Psoas muscle (tissue), 8 donors: ENCODE measurements around the gene WDR48. TPM values are rescaled to one million over a fixed set of nuclear protein-coding genes. Genes with fewer than 3 reads are reported as not detected.

Source experiments
- ATAC-seq, 4 donors: fragments of 200-7000 bp; cut with Tn5 transposase; one replicate each; pipeline ENCODE4 v1.9.1; 2020; ENCODE audit warnings: moderate library complexity in 3 of 4, mild to moderate bottlenecking in 2 of 4
- DNase-seq, 2 donors: peaks; one replicate each; pipeline ENCODE4 v3.0.0-alpha.2; 2020
- H3K27ac ChIP-seq: fragments of 200-600 bp; one replicate; pipeline ENCODE4 v1.8.0; 2022
- H3K27me3 ChIP-seq, 3 donors: fragments of 200-600 bp in 1 of 3; one replicate each; pipeline versions ENCODE4 v1.6.1 to v1.8.0; 2013 to 2022; ENCODE audit warnings: low read length in 2 of 3, mild to moderate bottlenecking in 2 of 3, moderate library complexity in 1 of 3; ENCODE audit not compliant: insufficient read depth in 3 of 3
- H3K36me3 ChIP-seq, 2 donors: fragments of 200-600 bp in 1 of 2; one replicate each; pipeline versions ENCODE4 v1.6.1 to v1.8.0; 2013 to 2022; ENCODE audit warnings: low read depth in 1 of 2, mild to moderate bottlenecking in 1 of 2, moderate library complexity in 1 of 2; ENCODE audit not compliant: insufficient read depth in 1 of 2
- H3K4me1 ChIP-seq: fragments of 200-600 bp; one replicate; pipeline ENCODE4 v1.8.0; 2022
- H3K4me3 ChIP-seq: fragments of 200-600 bp; one replicate; pipeline ENCODE4 v1.8.0; 2022; ENCODE audit warnings: mild to moderate bottlenecking
- H3K9me3 ChIP-seq: fragments of 200-600 bp; one replicate; pipeline ENCODE4 v1.8.0; 2022
- WGBS, 3 donors: extraction: QIAGEN DNeasy Blood & Tissue Kit; methylation state at CpG; one replicate each; pipeline versions ENCODE4 v1.1.6 to v1.1.7; 2013; 5-methylcytosine and 5-hydroxymethylcytosine counted together
- intact Hi-C, 2 donors: fragments of 100-400 bp; cut with DNase I; formaldehyde crosslinking; loops; one replicate each; pipeline versions ENCODE4 v1.11.0 to v1.14.2; 2022
- polyA plus RNA-seq, 3 donors: library from polyadenylated mRNA; stranded (reverse); fragments of 200-250 nt; gene quantifications; one replicate each; pipeline ENCODE4 v1.2.3, GENCODE V29; 2013
- total RNA-seq, 4 donors: library from RNA; stranded (reverse); fragmentation: NEBNext Ultra II Directional in 2 of 4; extraction: Animal tissue kit (Norgen Biotek cat#: 25700) in 2 of 4; gene quantifications; one replicate each; pipeline versions ENCODE4 v1.2.1 to v1.2.4, GENCODE V29; 2021 to 2023
- TF ChIP-seq, protein P1 (sequence below): fragments of 200-600 bp; IDR thresholded peaks from one replicate; pipeline ENCODE4 v1.8.0; 2022; ENCODE audit warnings: antibody characterized with exemption
- donor health status: healthy with polysubstance abuse.
- donor health status: DM: no; HTN: no; CAD: no; lungs with moderate emphysema.
- donor health status: Bipolar disorder and iron deficiency.
- donor health status: healthy.
- donor health status: DM: yes; HTN: yes; CAD: no.
- donor health status: DM: no; HTN: no; CAD: no.
- donor health status: DM: no; HTN: no; CAD: no.
- donor health status: DM: yes; HTN: yes; CAD: no.

WDR48 gene
- total and polyA plus RNA-seq, 7 donors, result 8.7 to 27.6 (median 16.0) TPM

DNA sequence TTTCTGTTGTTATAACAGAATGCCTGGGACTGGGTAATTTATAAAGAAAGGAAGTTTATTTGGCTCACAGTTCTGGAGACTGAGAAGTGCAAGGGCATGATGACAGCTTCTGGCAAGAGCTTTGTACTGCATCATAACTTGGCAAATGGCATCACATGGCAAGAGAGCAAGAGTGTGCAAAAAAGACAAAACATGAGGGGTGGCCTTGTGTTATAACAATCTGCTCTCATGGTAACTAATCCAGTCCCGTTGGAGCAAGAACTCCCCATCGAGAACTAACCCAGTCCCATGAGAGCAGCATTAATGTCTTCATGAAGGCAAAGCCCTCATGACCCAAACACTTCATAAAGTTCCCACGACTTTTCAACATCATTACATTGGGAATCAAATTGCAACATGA lies 23.3 kb upstream of the WDR48 start:
- H3K27ac ChIP-seq, result no peak overlapping the region
- no peaks in the 10 kb centered on the region for H3K27me3 ChIP-seq
- no peaks in the 10 kb centered on the region for H3K4me1 ChIP-seq
- no peaks in the 10 kb centered on the region for H3K36me3 ChIP-seq
- ATAC-seq (no peak), DNase-seq (no peak)
- intact Hi-C loops, result loop anchor here in 1 of 2 donors (10.0 kb wide), 1 partner anchor 504 kb away; no protein-coding TSS in a partner anchor
- H3K9me3 ChIP-seq, result no peaks in the 10 kb centered on the region
- 17 to 27% (median 22%) methylated on average over 3 of the region's 3 CpGs for WGBS, 3 donors
- no peak overlapping the region for H3K4me3 ChIP-seq
- TF ChIP-seq, protein P1, sequence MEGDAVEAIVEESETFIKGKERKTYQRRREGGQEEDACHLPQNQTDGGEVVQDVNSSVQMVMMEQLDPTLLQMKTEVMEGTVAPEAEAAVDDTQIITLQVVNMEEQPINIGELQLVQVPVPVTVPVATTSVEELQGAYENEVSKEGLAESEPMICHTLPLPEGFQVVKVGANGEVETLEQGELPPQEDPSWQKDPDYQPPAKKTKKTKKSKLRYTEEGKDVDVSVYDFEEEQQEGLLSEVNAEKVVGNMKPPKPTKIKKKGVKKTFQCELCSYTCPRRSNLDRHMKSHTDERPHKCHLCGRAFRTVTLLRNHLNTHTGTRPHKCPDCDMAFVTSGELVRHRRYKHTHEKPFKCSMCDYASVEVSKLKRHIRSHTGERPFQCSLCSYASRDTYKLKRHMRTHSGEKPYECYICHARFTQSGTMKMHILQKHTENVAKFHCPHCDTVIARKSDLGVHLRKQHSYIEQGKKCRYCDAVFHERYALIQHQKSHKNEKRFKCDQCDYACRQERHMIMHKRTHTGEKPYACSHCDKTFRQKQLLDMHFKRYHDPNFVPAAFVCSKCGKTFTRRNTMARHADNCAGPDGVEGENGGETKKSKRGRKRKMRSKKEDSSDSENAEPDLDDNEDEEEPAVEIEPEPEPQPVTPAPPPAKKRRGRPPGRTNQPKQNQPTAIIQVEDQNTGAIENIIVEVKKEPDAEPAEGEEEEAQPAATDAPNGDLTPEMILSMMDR, result no peak

DNA sequence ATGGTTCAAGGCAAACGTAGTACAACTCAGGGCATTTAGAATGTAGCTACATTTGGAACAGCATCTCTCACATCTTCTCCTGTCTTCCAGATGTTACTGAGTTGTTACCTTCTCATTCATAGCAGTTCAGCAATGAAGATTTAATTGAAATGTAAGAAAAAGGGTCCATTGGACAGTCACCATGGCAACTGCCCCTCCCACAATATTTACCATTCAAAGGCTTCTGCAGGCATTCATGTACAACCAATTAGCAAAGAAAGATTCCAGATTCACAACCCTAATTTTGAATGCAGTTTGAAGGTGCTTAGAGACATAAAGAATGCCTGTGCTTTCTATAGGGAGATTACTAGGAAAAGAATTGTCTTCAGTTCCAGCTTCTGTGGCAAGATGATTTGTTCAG lies 22.3 kb upstream of the WDR48 start:
- Histone ChIP-seq H3K27ac (no peak overlapping the region), H3K4me3 (no peak overlapping the region), H3K36me3 (no peaks in the 10 kb centered on the region), H3K9me3 (no peaks in the 10 kb centered on the region), H3K27me3 (no peaks in the 10 kb centered on the region), H3K4me1 (no peaks in the 10 kb centered on the region)
- TF ChIP-seq, protein P1, result no peak
- intact Hi-C loops, result loop anchor here in 1 of 2 donors (10.0 kb wide), 1 partner anchor 505 kb away; no protein-coding TSS in a partner anchor
- no peak for DNase-seq
- WGBS, 3 donors, result 69 to 86% (median 79%) methylated on average over 1 of the region's 1 CpG
- no peak for ATAC-seq

DNA sequence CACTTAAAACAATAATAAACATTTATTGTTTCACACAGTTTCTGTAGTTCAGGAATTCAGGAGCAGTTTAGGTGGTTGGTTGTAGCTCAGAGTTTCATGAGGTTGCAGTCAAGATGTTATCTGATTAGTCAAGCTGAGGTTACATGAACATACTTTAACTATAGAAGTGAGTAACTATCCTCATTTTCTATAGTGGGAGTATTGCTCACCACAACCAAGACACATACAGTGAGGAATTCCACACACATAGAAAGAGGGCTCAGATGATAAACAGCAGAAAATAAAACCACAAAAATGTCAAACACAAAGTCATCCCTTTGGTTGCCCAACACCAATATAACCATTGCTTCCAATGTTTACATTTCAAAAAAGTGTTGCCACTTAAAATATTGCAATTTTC lies 13.7 kb upstream of the WDR48 start:
- H3K4me1 ChIP-seq, result no peaks in the 10 kb centered on the region
- no peak for ATAC-seq
- intact Hi-C loops, result loop anchor here in 1 of 2 donors (10.0 kb wide), 1 partner anchor 513 kb away; no protein-coding TSS in a partner anchor

DNA sequence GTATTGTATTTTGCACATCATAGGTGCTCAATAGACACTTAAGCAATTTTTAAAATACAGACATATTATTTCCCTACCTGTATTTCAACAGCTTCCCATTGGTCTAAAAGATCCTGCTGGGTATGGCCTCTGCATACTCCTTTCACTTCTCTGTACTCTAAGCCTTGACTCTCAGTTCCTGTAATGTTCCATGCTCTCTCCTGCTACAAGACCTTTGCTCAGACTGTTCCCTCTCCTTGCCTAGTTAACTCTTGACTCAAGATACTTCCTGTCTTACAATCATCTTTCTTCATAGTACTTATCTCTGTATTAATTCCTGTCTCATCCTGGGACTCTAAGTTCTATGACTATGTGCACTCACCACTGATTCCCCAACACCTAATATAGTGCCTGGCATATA lies 1.8 kb upstream of the WDR48 start:
- no peak overlapping the region for H3K27ac ChIP-seq
- H3K27me3 ChIP-seq, result no peaks in the 10 kb centered on the region
- H3K4me1 ChIP-seq, result peaks cover 19% of the 10 kb centered on the region
- intact Hi-C loops, result no loop called here
- no peaks in the 10 kb centered on the region for H3K9me3 ChIP-seq
- H3K36me3 ChIP-seq, result no peaks in the 10 kb centered on the region
- TF ChIP-seq, protein P1, result no peak
- no peak for ATAC-seq
- no peak for DNase-seq
- H3K4me3 ChIP-seq, result no peak overlapping the region

More for the DNA sequence above, 13.7 kb upstream of the WDR48 start:
- no peak for DNase-seq
- H3K27me3 ChIP-seq, result no peaks in the 10 kb centered on the region
- no peak overlapping the region for H3K27ac ChIP-seq
- H3K36me3 ChIP-seq, result no peaks in the 10 kb centered on the region
- TF ChIP-seq, protein P1, result no peak
- no peak overlapping the region for H3K4me3 ChIP-seq
- peaks cover 3% of the 10 kb centered on the region for H3K9me3 ChIP-seq

DNA sequence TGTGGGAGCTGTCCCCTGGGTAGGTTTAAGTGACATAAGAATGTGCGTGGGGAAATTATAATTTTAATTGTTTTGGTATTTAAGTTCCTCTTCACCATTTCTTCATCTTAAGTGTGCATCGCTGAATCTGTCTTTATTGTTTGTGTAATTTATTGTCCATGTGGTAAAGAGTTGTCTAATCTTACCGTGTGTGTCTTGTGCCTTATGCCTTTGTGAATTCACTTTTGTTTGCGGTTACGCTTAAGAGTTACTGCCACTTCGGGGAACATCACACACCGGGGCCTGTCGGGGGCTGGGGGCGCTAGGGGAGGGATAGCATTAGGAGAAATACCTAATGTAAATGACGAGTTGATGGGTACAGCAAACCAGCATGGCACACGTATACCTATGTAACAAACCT lies 767 bp downstream of the WDR48 start:
- TF ChIP-seq, protein P1, result no peak
- intact Hi-C loops, result no loop called here
- DNase-seq (no peak), ATAC-seq (no peak)
- H3K9me3 ChIP-seq, result no peaks in the 10 kb centered on the region
- peaks cover 29% of the 10 kb centered on the region for H3K4me1 ChIP-seq
- H3K4me3 ChIP-seq, result peak overlapping the region; percentile 86
- H3K36me3 ChIP-seq, result no peaks in the 10 kb centered on the region
- H3K27me3 ChIP-seq, result no peaks in the 10 kb centered on the region
- 2 to 3% (median 2%) methylated on average over 11 of the region's 11 CpGs for WGBS, 3 donors
- H3K27ac ChIP-seq, result peak overlapping the region; percentile 93
